GM18951 (cell line): Measurements from ENCODE around the gene COL5A3.

Experiments used
- POLR2A ChIP-seq: IDR thresholded peaks from 4 replicates; pipeline ENCODE4 v1.6.1; 2011; ENCODE audit warnings: mild to moderate bottlenecking; ENCODE audit not compliant: insufficient read length, insufficient read depth; ENCODE audit errors: extremely low read depth
- in situ Hi-C: fragments of 300-500 bp; cut with MboI; formaldehyde crosslinking; loops from one replicate; pipeline ENCODE4 v1.12.0; 2022; ENCODE audit warnings: low sequenced_read_pairs, mixed read lengths, inconsistent platforms; ENCODE audit not compliant: unreplicated experiment

The COL5A3 gene

DNA sequence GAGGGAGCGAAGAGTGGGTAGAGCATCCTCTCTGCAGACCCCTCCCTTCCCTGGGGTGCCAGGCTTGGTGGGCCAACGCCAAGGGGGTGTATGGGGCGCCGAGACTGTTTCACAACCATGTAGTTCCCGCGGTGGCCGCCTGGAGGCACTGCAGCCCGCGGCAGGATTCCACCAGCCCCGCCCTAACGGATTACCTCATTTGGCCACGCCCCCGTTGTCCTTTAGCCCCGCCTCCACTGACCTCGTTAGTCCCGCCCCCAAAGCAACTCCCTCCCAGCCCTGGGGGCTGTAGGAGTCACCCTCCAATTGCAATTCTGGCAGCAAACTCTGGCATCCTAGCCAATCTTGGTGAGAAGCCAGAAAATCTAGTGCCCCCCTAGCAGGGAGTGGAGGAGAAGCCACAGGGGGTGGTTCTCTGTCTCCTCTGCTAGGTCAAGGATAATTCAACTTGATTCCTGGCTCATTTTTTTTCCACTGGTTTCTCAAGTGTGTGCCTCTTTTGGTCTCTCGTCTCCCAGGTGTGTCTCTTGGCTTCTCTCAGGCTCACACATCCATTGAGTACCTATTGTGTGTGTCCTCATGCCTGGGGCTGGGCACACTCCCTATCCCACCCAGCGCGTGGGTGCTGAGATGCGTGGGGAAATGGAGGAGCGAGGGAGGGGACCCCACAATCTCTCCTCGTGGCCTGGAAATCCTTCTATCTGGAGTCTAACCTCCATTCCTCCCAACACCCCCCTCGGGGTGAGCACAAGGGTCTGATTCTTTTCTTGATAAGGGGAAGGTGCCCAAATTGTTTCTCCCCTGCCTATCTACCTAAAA lies 76.0 kb downstream of the COL5A3 start:
- no peak for TF ChIP-seq POLR2A
- in situ Hi-C loops = loop anchor here (25.0 kb wide), 1 partner anchor 453 kb away; the partner anchor contains the start of gene TYK2

DNA sequence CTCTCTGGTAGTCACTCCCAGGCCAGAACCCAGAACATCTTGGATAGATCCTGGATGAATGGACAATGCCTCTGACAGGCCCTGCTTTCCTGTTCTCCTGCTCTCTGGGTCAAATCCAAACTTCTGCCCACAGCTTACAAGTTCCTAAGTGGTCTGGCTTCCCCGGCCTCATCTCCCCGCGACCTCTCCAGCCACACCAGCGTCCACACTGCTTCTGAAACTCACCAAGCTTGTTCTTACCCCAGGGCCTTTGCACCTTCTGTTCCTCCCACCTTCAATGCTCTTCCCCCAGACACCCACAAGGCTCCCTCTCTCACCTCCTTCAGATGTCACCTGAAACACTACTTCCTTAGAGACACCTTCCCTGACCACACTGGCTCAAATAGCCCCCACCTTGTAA lies 77.5 kb downstream of the COL5A3 start:
- in situ Hi-C loops = loop anchor here (25.0 kb wide), 1 partner anchor 454 kb away; the partner anchor contains the start of gene TYK2
- TF ChIP-seq POLR2A = no peak

DNA sequence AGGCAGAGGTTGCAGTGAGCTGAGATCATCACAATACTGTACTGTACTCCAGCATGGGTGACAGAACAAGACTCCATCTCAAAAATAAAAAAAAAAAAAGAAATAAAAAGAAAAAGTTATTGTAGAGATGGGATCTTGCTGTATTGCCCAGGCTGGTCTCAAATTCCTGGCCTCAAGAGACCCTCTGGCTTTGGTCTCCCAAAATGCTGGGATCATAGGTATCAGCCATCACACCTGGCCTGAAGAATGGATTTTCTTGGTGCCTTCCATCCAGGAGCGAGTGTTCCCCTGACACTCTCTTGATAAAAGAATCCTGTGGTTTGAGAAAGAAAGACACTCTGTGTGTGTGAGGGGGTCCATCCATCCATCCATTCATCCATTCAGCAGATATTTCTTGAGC lies 78.7 kb downstream of the COL5A3 start:
- in situ Hi-C loops = loop anchor here (25.0 kb wide), 1 partner anchor 456 kb away; the partner anchor contains the start of gene TYK2
- no peak for TF ChIP-seq POLR2A

DNA sequence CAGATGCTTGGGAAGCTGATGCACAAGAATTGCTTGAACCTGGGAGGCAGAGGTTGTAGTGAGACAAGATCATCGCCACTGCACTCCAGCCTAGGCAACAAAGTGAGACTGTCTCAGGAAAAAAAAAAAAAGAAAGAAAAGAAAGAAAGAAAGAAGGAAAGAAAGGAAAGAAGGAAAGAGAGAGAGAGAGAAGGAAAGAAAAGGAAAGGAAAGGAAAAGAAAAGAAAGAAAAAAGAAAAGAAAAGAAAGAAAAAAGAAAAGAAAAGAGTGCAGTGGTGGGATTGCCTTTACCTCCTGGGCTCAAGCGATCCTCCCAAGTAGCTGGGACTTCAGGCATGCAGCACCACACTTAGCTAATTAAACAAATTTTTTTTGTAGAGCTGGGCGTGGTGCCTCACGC lies 86.9 kb downstream of the COL5A3 start:
- in situ Hi-C loops = loop anchor here (25.0 kb wide), 1 partner anchor 786 kb away; the partner anchor contains the start of genes OR7G3 and ZNF317

DNA sequence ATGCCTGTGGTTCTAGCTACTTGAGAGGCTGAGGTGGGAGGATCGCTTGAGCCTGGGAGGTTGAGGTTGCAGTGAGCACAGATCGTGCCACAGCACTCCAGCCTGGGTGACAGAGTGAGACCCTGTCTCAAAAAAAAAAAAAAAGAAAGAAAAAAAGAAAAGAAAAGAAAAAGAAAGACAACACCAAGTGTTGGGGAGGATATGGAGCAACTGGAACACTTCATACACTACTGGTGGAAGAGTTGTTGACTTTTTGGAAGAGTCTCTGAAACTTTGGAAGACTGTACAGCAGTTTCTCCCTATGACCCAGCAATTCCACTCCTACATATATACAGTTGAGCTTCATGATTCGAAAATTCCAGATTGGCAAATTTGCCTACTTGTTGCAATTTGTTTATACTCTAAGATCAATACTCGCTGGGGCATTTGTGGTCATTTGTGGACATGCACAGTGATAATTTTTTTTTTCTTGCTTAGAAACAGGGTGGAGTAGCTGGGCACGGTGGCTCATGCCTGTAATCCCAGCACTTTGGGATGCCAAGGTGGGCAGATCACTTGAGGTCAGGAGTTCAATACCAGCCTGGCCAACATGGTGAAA lies 87.4 kb downstream of the COL5A3 start:
- in situ Hi-C loops = loop anchor here (25.0 kb wide), 1 partner anchor 786 kb away; the partner anchor contains the start of genes OR7G3 and ZNF317

More for the DNA sequence above, 86.9 kb downstream of the COL5A3 start:
- TF ChIP-seq POLR2A = no peak

DNA sequence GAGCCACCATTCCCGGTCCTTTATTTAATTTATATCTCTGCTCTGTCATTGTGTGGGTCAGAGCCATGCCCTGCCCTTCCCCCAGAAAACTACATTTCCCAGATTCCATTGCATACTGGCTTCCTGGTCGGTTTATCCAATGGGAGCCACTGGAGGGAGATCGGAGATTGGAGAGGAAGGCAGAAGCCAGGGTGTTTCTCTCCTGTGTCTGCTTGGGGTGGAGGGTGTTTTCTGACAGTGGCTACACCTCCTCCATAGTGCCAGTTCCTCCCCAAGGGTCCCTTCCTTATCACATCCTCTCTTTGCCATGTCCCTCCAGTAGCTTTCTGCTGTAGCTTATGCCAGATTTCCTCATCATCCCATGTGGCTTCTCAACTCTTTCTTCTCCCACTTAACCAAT lies 93.0 kb downstream of the COL5A3 start:
- in situ Hi-C loops = loop anchor here (25.0 kb wide), 1 partner anchor 780 kb away; the partner anchor contains the start of genes OR7G3 and ZNF317
- no peak for TF ChIP-seq POLR2A

DNA sequence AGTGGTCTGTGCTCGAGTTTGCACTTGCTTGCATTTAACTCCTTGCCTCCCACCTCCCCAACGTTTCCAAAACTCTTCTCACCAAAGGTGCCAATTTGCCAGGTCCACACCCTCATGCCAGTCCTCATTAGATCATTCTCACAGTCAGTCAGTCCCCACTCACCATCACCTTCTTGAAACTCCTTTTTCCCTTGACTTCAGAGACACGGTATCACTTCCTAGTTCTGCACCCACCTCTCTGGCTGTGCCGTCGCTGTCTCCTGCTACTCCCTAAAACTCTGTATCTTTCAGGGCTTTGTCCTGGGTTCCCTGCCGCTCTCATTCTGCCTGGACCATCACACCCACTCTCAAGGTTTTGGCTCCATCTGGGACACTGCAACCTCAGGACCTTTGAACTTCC lies 93.6 kb downstream of the COL5A3 start:
- in situ Hi-C loops = loop anchor here (25.0 kb wide), 1 partner anchor 779 kb away; the partner anchor contains the start of genes OR7G3 and ZNF317
- TF ChIP-seq POLR2A = no peak

DNA sequence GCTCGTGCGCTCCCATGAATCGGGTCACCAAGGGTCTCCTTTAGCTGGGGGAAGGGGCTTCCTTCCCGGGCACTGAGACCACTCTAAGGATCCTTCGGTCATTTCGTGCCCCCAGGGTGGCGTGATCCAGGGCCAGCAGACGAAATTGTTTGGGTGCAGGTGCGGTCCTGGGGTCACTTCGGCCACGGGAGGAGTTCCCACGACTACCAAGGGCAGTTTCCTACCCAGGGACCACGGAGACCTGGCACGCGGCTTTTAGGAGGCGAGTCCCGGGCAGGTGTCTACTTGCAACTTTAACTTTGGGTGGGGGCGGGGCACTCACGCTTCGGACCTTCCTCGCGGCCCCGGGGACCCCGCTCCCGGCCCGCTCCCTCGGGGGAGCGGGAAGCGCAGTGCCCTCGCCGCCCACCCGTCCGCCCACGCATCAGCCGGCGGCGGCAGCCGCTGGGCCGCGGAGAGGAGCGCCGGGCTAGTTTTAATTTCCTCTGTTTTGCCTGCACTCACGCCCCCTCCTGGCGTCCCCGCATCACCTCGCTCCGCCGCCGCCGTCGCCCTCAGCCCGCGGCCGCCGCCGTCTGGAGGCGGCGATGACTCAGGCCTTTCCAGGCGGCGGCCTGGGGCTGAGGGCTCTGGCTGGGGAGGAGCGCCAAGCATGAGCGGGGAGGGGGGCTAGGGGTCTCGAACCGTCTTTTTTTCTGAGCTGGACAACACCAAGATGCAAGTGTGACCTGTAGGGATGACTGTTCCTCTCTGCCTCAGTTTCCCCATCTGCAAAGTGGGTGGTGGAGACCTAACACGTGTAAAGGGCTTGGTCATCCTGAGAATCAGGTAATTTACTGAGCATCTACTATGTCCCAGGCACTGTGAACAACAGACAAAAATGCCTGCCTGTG lies 95.7 kb downstream of the COL5A3 start:
- in situ Hi-C loops = loop anchor here (25.0 kb wide), 1 partner anchor 777 kb away; the partner anchor contains the start of genes OR7G3 and ZNF317
- TF ChIP-seq POLR2A = no peak

DNA sequence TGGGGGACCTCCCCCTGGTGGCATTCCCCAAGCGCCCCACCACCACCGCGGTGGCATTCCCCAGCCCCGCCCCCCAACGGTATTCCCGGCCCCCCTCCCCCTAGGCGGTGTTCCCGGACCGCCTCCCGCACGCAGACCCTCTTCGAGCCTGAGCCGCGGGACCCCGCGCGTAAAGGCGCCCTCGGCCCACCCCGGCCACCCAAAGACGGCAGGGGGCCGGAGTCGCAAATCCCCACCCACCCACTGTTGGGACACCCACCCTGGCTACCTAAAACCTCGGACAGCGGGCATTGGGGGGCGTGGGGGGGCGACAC lies 96.3 kb downstream of the COL5A3 start:
- in situ Hi-C loops = loop anchor here (25.0 kb wide), 1 partner anchor 777 kb away; the partner anchor contains the start of genes OR7G3 and ZNF317
- TF ChIP-seq POLR2A = no peak

DNA sequence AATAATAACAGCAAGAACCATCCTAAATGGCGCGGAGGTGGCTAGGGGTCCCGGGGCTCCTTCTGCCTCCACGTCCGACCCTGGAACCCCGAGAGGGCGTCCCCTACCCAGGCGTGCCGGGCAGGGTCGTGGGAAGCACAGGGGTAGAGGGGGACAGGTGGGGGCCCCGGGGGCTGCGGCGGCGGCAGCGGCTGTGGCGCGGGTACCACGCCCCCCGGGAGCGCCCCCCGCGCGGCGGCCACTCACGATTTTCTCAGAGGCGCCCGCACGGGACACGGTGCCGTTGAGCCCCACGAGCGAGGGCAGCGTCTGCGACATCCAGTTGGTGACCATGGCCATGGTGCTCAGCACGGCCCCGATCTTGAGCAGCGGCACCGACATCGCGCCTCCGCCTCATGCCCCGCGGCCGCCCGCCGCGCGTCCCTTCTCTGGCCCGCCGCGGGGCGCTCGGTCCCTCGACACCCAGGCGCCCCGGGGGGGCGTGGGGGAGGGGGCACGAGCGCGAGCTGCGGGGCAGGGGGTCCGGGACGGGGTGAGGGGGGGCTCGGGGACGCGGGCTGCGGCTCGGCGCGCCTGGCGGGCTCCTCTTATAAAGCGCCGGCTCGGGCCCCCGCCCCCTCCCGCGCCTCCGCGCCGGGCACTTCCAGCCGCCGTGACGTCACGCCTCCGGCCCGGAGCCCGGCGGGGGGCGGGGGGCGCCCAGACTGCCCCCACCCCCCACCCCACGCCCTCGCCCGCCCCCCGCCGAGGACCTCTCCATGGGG lies 96.9 kb downstream of the COL5A3 start:
- no peak for TF ChIP-seq POLR2A
- in situ Hi-C loops = loop anchor here (25.0 kb wide), 1 partner anchor 776 kb away; the partner anchor contains the start of genes OR7G3 and ZNF317

DNA sequence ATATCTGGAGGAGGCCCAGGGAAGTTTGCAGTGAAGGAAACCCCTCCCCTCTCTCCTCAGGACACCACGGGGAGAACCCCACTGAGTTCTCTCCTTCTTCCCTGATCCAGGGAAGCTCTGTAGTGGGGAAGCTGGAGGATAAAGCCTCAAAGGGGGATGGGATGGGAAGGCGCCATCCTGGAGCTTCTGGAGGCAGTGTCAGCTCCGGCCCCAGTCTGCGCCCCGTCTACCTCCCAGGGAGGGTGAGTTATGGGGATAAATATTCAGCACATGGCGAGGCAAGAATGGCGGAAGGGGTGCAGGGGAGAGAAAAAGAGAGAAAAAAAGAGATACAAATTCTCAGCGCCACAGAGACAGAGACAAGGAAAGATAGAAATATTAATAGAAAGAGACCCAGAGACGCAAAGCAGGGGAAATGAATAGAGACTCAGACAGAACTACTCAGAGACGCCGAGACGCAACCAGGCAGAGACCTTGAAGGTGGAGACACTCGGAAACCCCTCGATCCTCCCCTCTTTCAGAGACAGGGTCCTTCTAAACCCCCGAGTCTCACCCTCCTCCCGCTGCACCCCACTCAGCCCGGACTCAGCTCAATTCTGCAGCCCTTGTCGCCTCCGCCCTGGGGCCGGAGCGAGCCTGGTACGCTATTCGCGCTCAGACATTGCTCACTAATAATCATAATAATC lies 97.6 kb downstream of the COL5A3 start:
- TF ChIP-seq POLR2A = no peak
- in situ Hi-C loops = loop anchor here (25.0 kb wide), 1 partner anchor 775 kb away; the partner anchor contains the start of genes OR7G3 and ZNF317

DNA sequence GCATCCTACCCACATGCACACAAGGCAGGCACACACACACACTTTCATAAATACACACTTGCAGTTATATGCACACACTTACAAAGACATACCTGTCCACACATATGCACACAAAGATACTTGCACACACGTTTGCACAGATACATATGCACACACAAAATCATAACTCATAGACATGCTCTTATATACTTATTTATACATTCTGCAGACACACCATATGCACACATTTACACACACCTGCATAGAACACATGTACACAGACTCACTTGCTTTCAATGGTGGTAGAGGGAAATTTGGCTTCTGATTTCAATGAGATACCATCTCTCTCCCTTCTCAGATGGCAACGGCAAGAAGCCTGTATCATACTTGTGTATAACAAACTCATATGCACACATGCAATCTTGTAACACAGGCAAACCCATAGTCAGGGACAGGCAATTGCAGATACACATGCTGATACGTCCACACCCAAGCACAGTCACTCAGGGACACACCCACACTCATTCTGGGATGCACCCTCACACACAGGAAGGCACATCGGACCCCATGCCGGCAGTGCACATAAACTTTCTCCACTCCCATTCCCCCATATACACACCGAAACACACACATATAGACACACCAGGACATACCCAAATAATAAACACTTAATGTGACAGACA lies 98.6 kb downstream of the COL5A3 start:
- in situ Hi-C loops = loop anchor here (25.0 kb wide), 1 partner anchor 774 kb away; the partner anchor contains the start of genes OR7G3 and ZNF317
- TF ChIP-seq POLR2A = no peak
